ENCODE data around the gene CX3CL1.

The CX3CL1 gene

GRCh38 chr16:57403965-57404817 lies 31.9 kb downstream of the CX3CL1 start, which contains the start of gene CCL17:
CCL17 (plus strand) TSS chr16:57404767; CDS start chr16:57413933, 9,166 bp downstream.
- in situ Hi-C loops (cut with MboI; ENCODE audit: low sequenced_read_pairs) = no loop called here

GRCh38 chr16:57405097-57405496 lies 32.8 kb downstream of the CX3CL1 start:
- in situ Hi-C loops (cut with MboI; ENCODE audit: low sequenced_read_pairs) = no loop called here

GRCh38 chr16:57406881-57407280 lies 34.6 kb downstream of the CX3CL1 start:
- in situ Hi-C loops (cut with MboI; ENCODE audit: low sequenced_read_pairs) = no loop called here

GRCh38 chr16:57407521-57408353 lies 35.4 kb downstream of the CX3CL1 start:
- in situ Hi-C loops (cut with MboI; ENCODE audit: low sequenced_read_pairs) = no loop called here

- in situ Hi-C loops (cut with MboI; ENCODE audit: low sequenced_read_pairs) = no loop called here
These were observed 36.8 kb downstream of the CX3CL1 start for GRCh38 chr16:57409065-57409464.

- in situ Hi-C loops (cut with MboI; ENCODE audit: low sequenced_read_pairs) = no loop called here
These were observed 37.7 kb downstream of the CX3CL1 start for GRCh38 chr16:57409870-57410587.

GRCh38 chr16:57411362-57411976 lies 39.2 kb downstream of the CX3CL1 start:
- in situ Hi-C loops (cut with MboI; ENCODE audit: low sequenced_read_pairs) = no loop called here

GRCh38 chr16:57412584-57412983 lies 40.3 kb downstream of the CX3CL1 start:
- in situ Hi-C loops (cut with MboI; ENCODE audit: low sequenced_read_pairs) = no loop called here

GRCh38 chr16:57413301-57413730 lies 41.0 kb downstream of the CX3CL1 start:
- in situ Hi-C loops (cut with MboI; ENCODE audit: low sequenced_read_pairs) = no loop called here

GRCh38 chr16:57413733-57414132 lies 41.4 kb downstream of the CX3CL1 start:
- in situ Hi-C loops (cut with MboI; ENCODE audit: low sequenced_read_pairs) = no loop called here

GRCh38 chr16:57416084-57416483 lies 43.8 kb downstream of the CX3CL1 start:
- in situ Hi-C loops (cut with MboI; ENCODE audit: low sequenced_read_pairs) = loop anchor here (5.0 kb wide), 1 partner anchor 114 kb away; no protein-coding TSS in a partner anchor

- in situ Hi-C loops (cut with MboI; ENCODE audit: low sequenced_read_pairs) = loop anchor here (5.0 kb wide), 1 partner anchor 117 kb away; no protein-coding TSS in a partner anchor
These were observed 47.2 kb downstream of the CX3CL1 start for GRCh38 chr16:57419506-57419905.

- in situ Hi-C loops (cut with MboI; ENCODE audit: low sequenced_read_pairs) = no loop called here
These were observed 50.0 kb downstream of the CX3CL1 start for GRCh38 chr16:57422026-57422944.

GRCh38 chr16:57423152-57423551 lies 50.9 kb downstream of the CX3CL1 start:
- in situ Hi-C loops (cut with MboI; ENCODE audit: low sequenced_read_pairs) = no loop called here

GRCh38 chr16:57424583-57424982 lies 52.3 kb downstream of the CX3CL1 start:
- in situ Hi-C loops (cut with MboI; ENCODE audit: low sequenced_read_pairs) = no loop called here

- in situ Hi-C loops (cut with MboI; ENCODE audit: low sequenced_read_pairs) = no loop called here
These were observed 54.1 kb downstream of the CX3CL1 start for GRCh38 chr16:57426356-57426755.

GRCh38 chr16:57427307-57427706 lies 55.0 kb downstream of the CX3CL1 start:
- in situ Hi-C loops (cut with MboI; ENCODE audit: low sequenced_read_pairs) = no loop called here

- in situ Hi-C loops (cut with MboI; ENCODE audit: low sequenced_read_pairs) = no loop called here
These were observed 55.5 kb downstream of the CX3CL1 start for GRCh38 chr16:57427824-57428223.

GRCh38 chr16:57430955-57431354 lies 58.7 kb downstream of the CX3CL1 start:
- in situ Hi-C loops (cut with MboI; ENCODE audit: low sequenced_read_pairs) = no loop called here

Data from HL-60/S4 (cell line).